WERI-Rb-1 (cell line): ENCODE measurements around the gene C8G.
A peak's percentile ranks its signal among the peaks of the same experiment; 100 is the strongest.

ENCODE experiments used
- DNase-seq: peaks from one replicate; pipeline ENCODE4 v3.0.0-alpha.2; 2020
- H3K27ac ChIP-seq: fragments of 250-450 bp; sonication (Bioruptor Pico); 2 replicates; pipeline ENCODE4 v1.5.1; 2020; ENCODE audit warnings: mild to moderate bottlenecking, moderate library complexity
- H3K27me3 ChIP-seq: fragments of 250-450 bp; sonication (Bioruptor Pico); 2 replicates; pipeline ENCODE4 v1.5.1; 2021; ENCODE audit warnings: mild to moderate bottlenecking, low read depth, moderate library complexity; ENCODE audit not compliant: insufficient read depth, severe bottlenecking
- H3K36me3 ChIP-seq: fragments of 250-450 bp; sonication (Bioruptor Pico); 2 replicates; pipeline ENCODE4 v1.5.1; 2020; ENCODE audit warnings: mild to moderate bottlenecking, moderate library complexity
- H3K4me3 ChIP-seq: 2 replicates; pipeline ENCODE4 v1.5.1; 2011; ENCODE audit warnings: low read depth, mild to moderate bottlenecking, control low read depth, low read length
- H3K9me3 ChIP-seq: fragments of 250-450 bp; sonication (Bioruptor Pico); 2 replicates; pipeline ENCODE4 v1.5.1; 2021; ENCODE audit warnings: mild to moderate bottlenecking, moderate library complexity; ENCODE audit not compliant: severe bottlenecking
- CTCF ChIP-seq: IDR thresholded peaks from 2 replicates; pipeline ENCODE4 v1.5.1; 2011; ENCODE audit warnings: low read depth, mild to moderate bottlenecking, control low read depth, inconsistent platforms, low read length

C8G gene

DNA sequence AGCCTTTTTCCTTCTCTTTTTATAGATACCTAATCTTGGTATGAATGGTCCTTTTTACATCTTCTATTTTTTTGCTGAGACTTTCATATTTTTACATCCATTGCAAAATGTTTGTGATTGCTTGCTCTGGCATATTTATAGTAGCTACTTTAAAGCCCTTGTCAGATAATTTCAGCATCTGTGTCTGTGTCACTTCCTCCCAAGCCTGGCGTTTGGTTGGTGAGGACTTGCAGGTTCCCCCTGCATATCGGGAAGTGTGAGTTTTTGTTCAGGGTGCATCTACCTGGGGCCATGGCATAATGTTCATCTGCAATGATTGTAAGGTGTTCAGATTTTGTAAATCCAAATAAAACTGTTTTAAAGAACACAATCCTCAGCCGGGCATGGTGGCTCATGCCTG lies 9.4 kb upstream of the C8G start:
- TF ChIP-seq CTCF, result no peak
- H3K36me3 ChIP-seq, result peaks cover 33% of the 10 kb centered on the region

DNA sequence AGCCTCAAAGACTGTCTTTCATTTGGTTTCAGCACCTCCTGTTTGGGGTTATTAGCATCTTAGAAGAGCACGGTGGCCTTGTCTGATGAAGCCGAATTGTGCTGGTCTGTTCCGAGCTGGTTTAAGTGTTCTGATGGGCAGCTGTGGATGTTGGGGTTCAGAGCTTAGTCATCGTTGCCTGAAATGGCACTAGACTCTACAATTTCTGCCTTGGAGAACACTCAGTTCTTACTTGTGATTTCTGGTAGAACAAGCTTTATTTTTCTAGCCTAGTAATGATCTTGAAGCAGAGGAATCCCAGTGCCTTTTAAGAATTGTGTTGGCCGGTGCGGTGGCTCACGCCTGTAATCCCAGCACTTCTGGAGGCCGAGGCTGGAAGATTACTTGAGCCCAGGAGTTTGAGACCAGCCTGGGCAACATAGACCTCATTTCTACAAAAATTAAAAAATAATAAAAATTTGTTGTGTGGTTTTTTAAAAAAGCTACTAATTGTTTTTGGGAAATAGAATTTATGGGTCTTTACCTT lies 8.3 kb upstream of the C8G start:
- Histone ChIP-seq H3K4me3 (no peak overlapping the region), H3K27me3 (no peaks in the 10 kb centered on the region), H3K9me3 (no peaks in the 10 kb centered on the region), H3K36me3 (peaks cover 40% of the 10 kb centered on the region), H3K27ac (no peak overlapping the region)
- no peak for DNase-seq
- no peak for TF ChIP-seq CTCF

More for the DNA sequence above, 9.4 kb upstream of the C8G start:
- H3K27me3 ChIP-seq, result no peaks in the 10 kb centered on the region
- DNase-seq, result no peak
- no peak overlapping the region for H3K4me3 ChIP-seq
- no peak overlapping the region for H3K27ac ChIP-seq
- no peaks in the 10 kb centered on the region for H3K9me3 ChIP-seq

- Histone ChIP-seq H3K36me3 (peaks cover 47% of the 10 kb centered on the region), H3K27me3 (no peaks in the 10 kb centered on the region), H3K4me3 (no peak overlapping the region), H3K27ac (0 out of 2 replicates have a peak overlapping the region, but pooled peaks have one; percentile 16), H3K9me3 (no peaks in the 10 kb centered on the region)
- no peak for DNase-seq
- no peak for TF ChIP-seq CTCF
Measured at GRCh38 chr9:136937186-136938001, 7.6 kb upstream of the C8G start.

- Histone ChIP-seq H3K9me3 (no peaks in the 10 kb centered on the region), H3K36me3 (peaks cover 37% of the 10 kb centered on the region), H3K4me3 (no peak overlapping the region), H3K27me3 (no peaks in the 10 kb centered on the region), H3K27ac (no peak overlapping the region)
- no peak for TF ChIP-seq CTCF
- no peak for DNase-seq
Measured at GRCh38 chr9:136939431-136939995, 5.5 kb upstream of the C8G start.

- Histone ChIP-seq H3K27ac (no peak overlapping the region), H3K4me3 (no peak overlapping the region), H3K9me3 (no peaks in the 10 kb centered on the region), H3K27me3 (no peaks in the 10 kb centered on the region), H3K36me3 (peaks cover 34% of the 10 kb centered on the region)
- TF ChIP-seq CTCF, result no peak
- DNase-seq, result no peak
Measured at GRCh38 chr9:136939996-136940525, 5.0 kb upstream of the C8G start.
